Panc1 (cell line): ENCODE results near the gene OR4F17.
"Not testable (repeated sequence)": the region's sequence is repeated elsewhere in the genome, so short reads cannot be mapped to it uniquely, and the experiment has no call there.

ENCODE experiments used
- CTCF ChIP-seq: fragments of 450-650 bp; IDR thresholded peaks from 2 replicates; pipeline ENCODE4 v1.5.1; 2017; ENCODE audit warnings: mild to moderate bottlenecking
- POLR2AphosphoS5 ChIP-seq: IDR thresholded peaks from 2 replicates; pipeline ENCODE4 v1.6.1; 2012; ENCODE audit warnings: mild to moderate bottlenecking, low read depth, low read length, moderate library complexity
- REST ChIP-seq, 2 experiments: IDR thresholded peaks; 2 replicates each; pipeline ENCODE4 v1.6.1; 2011 to 2012; ENCODE audit warnings: low read depth in 2 of 2, control low read depth in 1 of 2, low read length in 1 of 2, mild to moderate bottlenecking in 1 of 2, moderate library complexity in 1 of 2; ENCODE audit not compliant: insufficient read depth in 1 of 2

GRCh38 chr19:94794-95193, 12.1 kb upstream of the OR4F17 start:
- not testable (repeated sequence) for TF ChIP-seq CTCF; POLR2AphosphoS5; REST (IDR thresholded peaks at IDR 0.05; ENCODE audit: insufficient read depth in 1 of 2, low read depth in 2 of 2, low read length in 1 of 2)
